Lung (tissue), 12 donors: Measurements from ENCODE around the gene CCDC107. TPM values are rescaled to one million over a fixed set of nuclear protein-coding genes. Genes with fewer than 3 reads are reported as not detected.

Experiments
- ATAC-seq: fragments of 200-7000 bp; cut with Tn5 transposase; one replicate; pipeline ENCODE4 v1.9.1; 2020; ENCODE audit warnings: moderate number of reproducible peaks; ENCODE audit not compliant: insufficient read depth, low FRiP score
- DNase-seq, 3 donors: peaks; one replicate each; pipeline ENCODE4 v3.0.0-alpha.2; 2013 to 2017
- H3K27ac ChIP-seq, 2 donors: one replicate each; pipeline ENCODE4 v1.5.1; 2013; ENCODE audit warnings: mild to moderate bottlenecking in 2 of 2, moderate library complexity in 2 of 2, control low read depth in 1 of 2, inconsistent platforms in 1 of 2, low read depth in 1 of 2, low read length in 1 of 2
- H3K27me3 ChIP-seq, 3 donors: one replicate each; pipeline ENCODE4 v1.5.1; 2013; ENCODE audit warnings: low read length in 2 of 3; ENCODE audit not compliant: control insufficient read depth in 3 of 3, insufficient read depth in 3 of 3
- H3K36me3 ChIP-seq, 4 donors: one replicate each; pipeline ENCODE4 v1.5.1; 2013; ENCODE audit warnings: low read length in 4 of 4, mild to moderate bottlenecking in 1 of 4, moderate library complexity in 1 of 4; ENCODE audit not compliant: control insufficient read depth in 4 of 4, insufficient read depth in 4 of 4
- H3K4me1 ChIP-seq, 5 donors: one replicate each; pipeline ENCODE4 v1.5.1; 2013; ENCODE audit warnings: low read length in 5 of 5, mild to moderate bottlenecking in 2 of 5, moderate library complexity in 1 of 5; ENCODE audit not compliant: control insufficient read depth in 5 of 5, insufficient read depth in 5 of 5
- H3K4me3 ChIP-seq: one replicate; pipeline ENCODE4 v1.5.1; 2013; ENCODE audit warnings: mild to moderate bottlenecking, control low read depth, moderate library complexity
- H3K9ac ChIP-seq, 2 donors: one replicate each; pipeline ENCODE4 v1.5.1; 2013; ENCODE audit warnings: low read length in 2 of 2, control low read depth in 1 of 2; ENCODE audit not compliant: insufficient read depth in 1 of 2
- H3K9me3 ChIP-seq, 4 donors: one replicate each; pipeline ENCODE4 v1.5.1; 2013; ENCODE audit warnings: low read length in 3 of 4, mild to moderate bottlenecking in 1 of 4, moderate library complexity in 1 of 4; ENCODE audit not compliant: control insufficient read depth in 4 of 4, insufficient read depth in 3 of 4
- WGBS, 2 donors: extraction: QIAGEN DNeasy Blood & Tissue Kit; methylation state at CpG; one replicate each; pipeline ENCODE4 v1.1.7; 2013; 5-methylcytosine and 5-hydroxymethylcytosine counted together
- polyA plus RNA-seq, 2 donors: library from polyadenylated mRNA; stranded (reverse); fragments of 200-250 nt; gene quantifications; one replicate each; pipeline ENCODE4 v1.2.1, GENCODE V29; 2013
- total RNA-seq, 2 donors: library from RNA; depleted of rRNA in 1 of 2; stranded (reverse); fragments of >200 nt in 1 of 2; gene quantifications; one replicate each; pipeline ENCODE4 v1.2.1, GENCODE V29; 2014 to 2021
- TF ChIP-seq, protein P1 (sequence below): IDR thresholded peaks from 2 replicates; pipeline ENCODE4 v1.5.1; 2012; ENCODE audit warnings: mild to moderate bottlenecking; ENCODE audit errors: control extremely low read depth, extremely low read depth
- donor health status: control.
- donor health status: control.
- donor health status: Bipolar disorder and iron deficiency.
- donor health status: healthy.
- donor health status: DM: yes; HTN: yes; CAD: no.

CCDC107 gene
- total and polyA plus RNA-seq, 4 donors = 9.9 to 53.9 (median 31.0) TPM

DNA sequence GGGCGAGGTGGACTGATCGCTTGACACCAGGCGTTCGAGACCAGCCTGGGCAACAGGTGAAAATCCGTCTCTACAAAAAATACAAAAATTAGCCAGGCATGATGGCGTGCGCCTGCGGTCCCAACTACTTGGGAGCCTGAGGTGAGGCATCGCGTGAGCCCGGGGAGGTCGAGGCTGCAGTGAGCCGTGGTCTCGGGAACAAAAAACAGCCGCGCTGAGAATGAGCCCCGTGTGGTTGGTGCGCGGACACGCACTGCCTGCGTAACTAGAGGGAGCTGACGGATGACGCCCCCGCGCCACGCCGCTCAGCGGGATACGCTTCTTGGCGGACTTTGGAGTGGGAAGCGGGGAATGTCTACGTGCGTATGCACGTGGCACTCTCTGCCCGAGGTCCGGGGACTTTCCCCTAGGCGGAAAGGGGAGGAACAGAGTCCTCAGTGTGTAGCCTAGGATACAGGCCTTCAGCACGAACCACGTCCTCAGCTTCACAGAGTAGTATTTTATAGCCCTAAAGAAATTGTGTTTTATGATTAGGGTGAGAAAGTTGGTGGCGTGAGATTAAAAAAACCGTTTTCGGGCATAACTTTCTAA is 451 bp upstream of the CCDC107 start, which contains the start of gene RMRP:
RMRP (minus strand) TSS at position 474 of the 591 bp plus-strand sequence.
- 0 to 1% methylated on average over 42 of the region's 42 CpGs for WGBS, 2 donors
- no peaks in the 10 kb centered on the region for H3K9me3 ChIP-seq
- peaks cover 0 to 15% (median 3%) of the 10 kb centered on the region in 5 donors for H3K4me1 ChIP-seq
- peak within 1 kb of the TSS; percentile 93 for H3K4me3 ChIP-seq
- TF ChIP-seq, protein P1, sequence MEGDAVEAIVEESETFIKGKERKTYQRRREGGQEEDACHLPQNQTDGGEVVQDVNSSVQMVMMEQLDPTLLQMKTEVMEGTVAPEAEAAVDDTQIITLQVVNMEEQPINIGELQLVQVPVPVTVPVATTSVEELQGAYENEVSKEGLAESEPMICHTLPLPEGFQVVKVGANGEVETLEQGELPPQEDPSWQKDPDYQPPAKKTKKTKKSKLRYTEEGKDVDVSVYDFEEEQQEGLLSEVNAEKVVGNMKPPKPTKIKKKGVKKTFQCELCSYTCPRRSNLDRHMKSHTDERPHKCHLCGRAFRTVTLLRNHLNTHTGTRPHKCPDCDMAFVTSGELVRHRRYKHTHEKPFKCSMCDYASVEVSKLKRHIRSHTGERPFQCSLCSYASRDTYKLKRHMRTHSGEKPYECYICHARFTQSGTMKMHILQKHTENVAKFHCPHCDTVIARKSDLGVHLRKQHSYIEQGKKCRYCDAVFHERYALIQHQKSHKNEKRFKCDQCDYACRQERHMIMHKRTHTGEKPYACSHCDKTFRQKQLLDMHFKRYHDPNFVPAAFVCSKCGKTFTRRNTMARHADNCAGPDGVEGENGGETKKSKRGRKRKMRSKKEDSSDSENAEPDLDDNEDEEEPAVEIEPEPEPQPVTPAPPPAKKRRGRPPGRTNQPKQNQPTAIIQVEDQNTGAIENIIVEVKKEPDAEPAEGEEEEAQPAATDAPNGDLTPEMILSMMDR = no peak
- H3K27me3 ChIP-seq = no peaks in the 10 kb centered on the region
- ATAC-seq = peak; percentile 93
- peaks cover 0 to 17% (median 15%) of the 10 kb centered on the region in 4 donors for H3K36me3 ChIP-seq
- peak; percentile 99 for DNase-seq
- H3K27ac ChIP-seq = peak within 1 kb of the TSS; percentile 94 to 99
- H3K9ac ChIP-seq = peak within 1 kb of the TSS; percentile 94 to 100

DNA sequence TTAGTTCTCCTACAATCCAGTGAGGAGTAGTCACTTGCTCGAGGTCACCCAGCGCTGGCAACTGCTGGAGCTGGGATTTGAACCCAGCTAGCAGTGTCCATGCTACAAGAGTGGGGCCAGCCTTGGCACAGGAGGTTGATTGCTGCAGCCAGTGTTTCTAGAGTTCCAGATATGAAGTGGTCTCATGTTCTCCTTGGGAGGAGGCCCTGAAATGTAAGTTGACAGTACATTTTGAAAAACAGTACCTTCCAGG is 802 bp downstream of the CCDC107 start:
- peaks cover 0 to 16% (median 3%) of the 10 kb centered on the region in 5 donors for H3K4me1 ChIP-seq
- peak overlapping the region; percentile 93 for H3K4me3 ChIP-seq
- WGBS, 2 donors = 0% methylated on average over 2 of the region's 2 CpGs
- DNase-seq (peak in 1 of 3 donors; percentile 39), ATAC-seq (no peak)
- H3K27ac ChIP-seq = peak overlapping the region; percentile 94 to 99
- H3K36me3 ChIP-seq = peaks cover 0 to 17% (median 15%) of the 10 kb centered on the region in 4 donors
- TF ChIP-seq, protein P1 = no peak
- peak overlapping the region; percentile 53 to 94 for H3K9ac ChIP-seq
- no peaks in the 10 kb centered on the region for H3K9me3 ChIP-seq
- no peaks in the 10 kb centered on the region for H3K27me3 ChIP-seq

DNA sequence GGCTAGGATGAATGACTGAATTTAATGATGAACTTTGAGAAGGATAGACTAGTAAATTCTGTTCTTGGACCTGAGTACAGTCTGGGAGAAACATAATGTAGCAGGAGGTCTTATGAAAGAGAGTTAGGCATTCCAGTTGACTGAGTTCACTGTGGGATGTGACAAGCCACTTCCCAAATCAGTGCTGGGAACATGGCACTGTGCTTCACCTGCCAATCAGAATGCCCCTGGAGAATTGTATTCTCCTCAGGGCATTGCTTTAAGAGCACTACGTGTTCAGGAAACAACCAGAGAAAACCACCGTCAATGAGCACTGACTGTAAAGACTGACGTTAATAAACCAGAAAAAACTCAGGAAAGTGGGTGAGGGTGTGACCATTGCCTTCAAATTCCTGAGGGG is 1.2 kb downstream of the CCDC107 start:
- Histone ChIP-seq H3K36me3 (peaks cover 0 to 17% (median 15%) of the 10 kb centered on the region in 4 donors), H3K9ac (peak overlapping the region in 1 of 2 donors; percentile 17), H3K9me3 (no peaks in the 10 kb centered on the region), H3K27ac (peak overlapping the region in 1 of 2 donors; percentile 94), H3K27me3 (no peaks in the 10 kb centered on the region), H3K4me1 (peaks cover 0 to 20% (median 3%) of the 10 kb centered on the region in 5 donors), H3K4me3 (no peak overlapping the region)
- ATAC-seq (no peak), DNase-seq (no peak)
- TF ChIP-seq, protein P1 = no peak
- 70 to 71% methylated on average over 3 of the region's 3 CpGs for WGBS, 2 donors
